Activated CD4-positive, alpha-beta T cell treated with anti-CD3 and anti-CD28 coated beads, Interleukin-2, amount 10 ng/mL, durations not matched to agents 7 days and 5 days (primary cell): ENCODE results near the gene HIF3A. TPM values are rescaled to one million over a fixed set of nuclear protein-coding genes. Genes with fewer than 3 reads are reported as not detected.
"Not testable (repeated sequence)": the region's sequence is repeated elsewhere in the genome, so short reads cannot be mapped to it uniquely, and the experiment has no call there.

Experiments
- CTCF ChIA-PET: fragments of 350-600 bp; sonication (Branson Sonifier 250); formaldehyde crosslinking; loops from one replicate; lab custom pipeline; 2021; ENCODE audit warnings: antibody characterized with exemption; lab: Charles Lee
- POLR2A ChIA-PET: fragments of 350-600 bp; sonication (Branson Sonifier 250); formaldehyde crosslinking; loops from one replicate; lab custom pipeline; 2021; ENCODE audit warnings: antibody characterized with exemption; lab: Charles Lee
- DNase-seq: peaks from one replicate; pipeline ENCODE4 v3.0.0-alpha.2; 2020
- H3K27ac Mint-ChIP-seq: one replicate; pipeline ENCODE4 v1.8.0; 2021; ENCODE audit warnings: mild to moderate bottlenecking, moderate library complexity, mixed read lengths
- H3K27me3 Mint-ChIP-seq: one replicate; pipeline ENCODE4 v1.8.0; 2021; ENCODE audit warnings: mixed read lengths
- H3K36me3 Mint-ChIP-seq: one replicate; pipeline ENCODE4 v1.8.0; 2021; ENCODE audit warnings: low read depth, mixed read lengths
- H3K4me1 Mint-ChIP-seq: one replicate; pipeline ENCODE4 v1.8.0; 2021; ENCODE audit warnings: mixed read lengths
- H3K4me3 Mint-ChIP-seq: one replicate; pipeline ENCODE4 v1.8.0; 2021; ENCODE audit warnings: mild to moderate bottlenecking, moderate library complexity, mixed read lengths
- H3K9me3 Mint-ChIP-seq: one replicate; pipeline ENCODE4 v1.8.0; 2021; ENCODE audit warnings: mixed read lengths
- total RNA-seq, 2 experiments: library from RNA; stranded (reverse); gene quantifications; one replicate each; pipeline ENCODE4 v1.2.3, GENCODE V29; 2021

Gene HIF3A
- total RNA-seq, 2 experiments from 2014 or later, result not detected

- Mint-ChIP-seq H3K27ac (no peak overlapping the region), H3K36me3 (peaks cover 29% of the 10 kb centered on the region), H3K27me3 (no peaks in the 10 kb centered on the region), H3K4me1 (peaks cover 20% of the 10 kb centered on the region), H3K9me3 (no peaks in the 10 kb centered on the region), H3K4me3 (no peak overlapping the region)
- ChIA-PET POLR2A (no interaction called here), CTCF (interaction anchor here (1.1 kb wide), 1 partner anchor 10 kb away, joined by 3 read pairs; no protein-coding TSS in a partner anchor)
- DNase-seq, result no peak
These were observed 76.9 kb downstream of the HIF3A start for GRCh38 chr19:46373491-46374359.

- no peaks in the 10 kb centered on the region for H3K9me3 Mint-ChIP-seq
- H3K27me3 Mint-ChIP-seq, result no peaks in the 10 kb centered on the region
- H3K4me1 Mint-ChIP-seq, result peaks cover 16% of the 10 kb centered on the region
- no peak for DNase-seq
- H3K4me3 Mint-ChIP-seq, result no peak overlapping the region
- no peak overlapping the region for H3K27ac Mint-ChIP-seq
- CTCF ChIA-PET, result interaction anchor here (0.6 kb wide), 1 partner anchor 842 kb away, joined by 5 read pairs; no protein-coding TSS in a partner anchor
- POLR2A ChIA-PET, result no interaction called here
- H3K36me3 Mint-ChIP-seq, result peaks cover 35% of the 10 kb centered on the region
These were observed 78.0 kb downstream of the HIF3A start for GRCh38 chr19:46374536-46375475.

GRCh38 chr19:46375476-46376067 lies 78.7 kb downstream of the HIF3A start:
- CTCF ChIA-PET, DNase-seq, H3K27ac Mint-ChIP-seq, H3K4me3 Mint-ChIP-seq, H3K9me3 Mint-ChIP-seq, POLR2A ChIA-PET, H3K27me3 Mint-ChIP-seq: not testable (repeated sequence)
- H3K4me1 Mint-ChIP-seq, result peaks cover 16% of the 10 kb centered on the region
- H3K36me3 Mint-ChIP-seq, result peaks cover 39% of the 10 kb centered on the region

GRCh38 chr19:46376241-46377153 lies 79.7 kb downstream of the HIF3A start:
- Mint-ChIP-seq H3K9me3 (no peaks in the 10 kb centered on the region), H3K4me1 (peaks cover 10% of the 10 kb centered on the region), H3K36me3 (peaks cover 44% of the 10 kb centered on the region), H3K27ac (no peak overlapping the region), H3K27me3 (no peaks in the 10 kb centered on the region), H3K4me3 (no peak overlapping the region)
- no peak for DNase-seq
- ChIA-PET CTCF (interaction anchor here (1.0 kb wide), 1 partner anchor 19 kb away, joined by 3 read pairs; no protein-coding TSS in a partner anchor), POLR2A (interaction anchor here (0.7 kb wide), 1 partner anchor 228 kb away, joined by 4 read pairs; the partner anchor contains the start of gene IGFL2)

GRCh38 chr19:46378268-46378667 lies 81.4 kb downstream of the HIF3A start:
- Mint-ChIP-seq H3K4me3 (no peak overlapping the region), H3K9me3 (no peaks in the 10 kb centered on the region), H3K36me3 (peaks cover 53% of the 10 kb centered on the region), H3K4me1 (no peaks in the 10 kb centered on the region), H3K27ac (no peak overlapping the region), H3K27me3 (no peaks in the 10 kb centered on the region)
- no peak for DNase-seq
- ChIA-PET CTCF (interaction anchor here (0.6 kb wide), 1 partner anchor 44 kb away, joined by 6 read pairs; no protein-coding TSS in a partner anchor), POLR2A (no interaction called here)

- Mint-ChIP-seq H3K9me3 (no peaks in the 10 kb centered on the region), H3K27ac (no peak overlapping the region), H3K4me3 (no peak overlapping the region), H3K27me3 (no peaks in the 10 kb centered on the region), H3K36me3 (peaks cover 63% of the 10 kb centered on the region), H3K4me1 (no peaks in the 10 kb centered on the region)
- DNase-seq, result no peak
- POLR2A ChIA-PET, result no interaction called here
- CTCF ChIA-PET, result interaction anchor here (0.5 kb wide), 2 partner anchors 14 to 76 kb away, joined by 3 read pairs; no protein-coding TSS in a partner anchor
These were observed 83.8 kb downstream of the HIF3A start for GRCh38 chr19:46380690-46381089.

GRCh38 chr19:46381346-46381745 lies 84.5 kb downstream of the HIF3A start:
- DNase-seq, result no peak
- Mint-ChIP-seq H3K36me3 (peaks cover 62% of the 10 kb centered on the region), H3K9me3 (no peaks in the 10 kb centered on the region), H3K27me3 (no peaks in the 10 kb centered on the region), H3K27ac (no peak overlapping the region), H3K4me3 (no peak overlapping the region), H3K4me1 (no peaks in the 10 kb centered on the region)
- CTCF ChIA-PET, result interaction anchor here (0.5 to 0.9 kb wide), 3 partner anchors 14 to 75 kb away, joined by 3 read pairs; no protein-coding TSS in a partner anchor
- POLR2A ChIA-PET, result no interaction called here

GRCh38 chr19:46381756-46382345 lies 85.0 kb downstream of the HIF3A start:
- ChIA-PET CTCF (interaction anchor here (0.8 to 0.9 kb wide), 2 partner anchors 13 to 38 kb away, joined by 3 read pairs; no protein-coding TSS in a partner anchor), POLR2A (no interaction called here)
- Mint-ChIP-seq H3K4me3 (no peak overlapping the region), H3K27me3 (no peaks in the 10 kb centered on the region), H3K4me1 (no peaks in the 10 kb centered on the region), H3K36me3 (peaks cover 61% of the 10 kb centered on the region), H3K27ac (no peak overlapping the region), H3K9me3 (no peaks in the 10 kb centered on the region)
- no peak for DNase-seq

GRCh38 chr19:46383171-46383815 lies 86.5 kb downstream of the HIF3A start:
- POLR2A ChIA-PET, result no interaction called here
- no peak overlapping the region for H3K27ac Mint-ChIP-seq
- CTCF ChIA-PET, result no interaction called here

GRCh38 chr19:46383846-46384245 lies 87.0 kb downstream of the HIF3A start:
- DNase-seq, result no peak
- no peaks in the 10 kb centered on the region for H3K9me3 Mint-ChIP-seq
- no peak overlapping the region for H3K4me3 Mint-ChIP-seq
- H3K27me3 Mint-ChIP-seq, result no peaks in the 10 kb centered on the region
- peaks cover 61% of the 10 kb centered on the region for H3K36me3 Mint-ChIP-seq
- CTCF ChIA-PET, result no interaction called here
- H3K4me1 Mint-ChIP-seq, result no peaks in the 10 kb centered on the region
- POLR2A ChIA-PET, result no interaction called here
- no peak overlapping the region for H3K27ac Mint-ChIP-seq

More at GRCh38 chr19:46383171-46383815, 86.5 kb downstream of the HIF3A start:
- no peaks in the 10 kb centered on the region for H3K27me3 Mint-ChIP-seq
- peaks cover 58% of the 10 kb centered on the region for H3K36me3 Mint-ChIP-seq
- no peaks in the 10 kb centered on the region for H3K9me3 Mint-ChIP-seq
- DNase-seq, result no peak
- H3K4me3 Mint-ChIP-seq, result no peak overlapping the region
- no peaks in the 10 kb centered on the region for H3K4me1 Mint-ChIP-seq

GRCh38 chr19:46384396-46384795 lies 87.6 kb downstream of the HIF3A start:
- CTCF ChIA-PET, result interaction anchor here (0.6 to 0.7 kb wide), 2 partner anchors 22 to 197 kb away, joined by 3 read pairs; no protein-coding TSS in a partner anchor
- DNase-seq, result no peak

More at GRCh38 chr19:46384396-46384795, 87.6 kb downstream of the HIF3A start:
- Mint-ChIP-seq H3K9me3 (no peaks in the 10 kb centered on the region), H3K4me3 (no peak overlapping the region), H3K27me3 (no peaks in the 10 kb centered on the region), H3K27ac (no peak overlapping the region), H3K4me1 (no peaks in the 10 kb centered on the region), H3K36me3 (peaks cover 62% of the 10 kb centered on the region)
- POLR2A ChIA-PET, result no interaction called here
